ENCODE measurements around the gene ACAP3.

ACAP3 gene

DNA sequence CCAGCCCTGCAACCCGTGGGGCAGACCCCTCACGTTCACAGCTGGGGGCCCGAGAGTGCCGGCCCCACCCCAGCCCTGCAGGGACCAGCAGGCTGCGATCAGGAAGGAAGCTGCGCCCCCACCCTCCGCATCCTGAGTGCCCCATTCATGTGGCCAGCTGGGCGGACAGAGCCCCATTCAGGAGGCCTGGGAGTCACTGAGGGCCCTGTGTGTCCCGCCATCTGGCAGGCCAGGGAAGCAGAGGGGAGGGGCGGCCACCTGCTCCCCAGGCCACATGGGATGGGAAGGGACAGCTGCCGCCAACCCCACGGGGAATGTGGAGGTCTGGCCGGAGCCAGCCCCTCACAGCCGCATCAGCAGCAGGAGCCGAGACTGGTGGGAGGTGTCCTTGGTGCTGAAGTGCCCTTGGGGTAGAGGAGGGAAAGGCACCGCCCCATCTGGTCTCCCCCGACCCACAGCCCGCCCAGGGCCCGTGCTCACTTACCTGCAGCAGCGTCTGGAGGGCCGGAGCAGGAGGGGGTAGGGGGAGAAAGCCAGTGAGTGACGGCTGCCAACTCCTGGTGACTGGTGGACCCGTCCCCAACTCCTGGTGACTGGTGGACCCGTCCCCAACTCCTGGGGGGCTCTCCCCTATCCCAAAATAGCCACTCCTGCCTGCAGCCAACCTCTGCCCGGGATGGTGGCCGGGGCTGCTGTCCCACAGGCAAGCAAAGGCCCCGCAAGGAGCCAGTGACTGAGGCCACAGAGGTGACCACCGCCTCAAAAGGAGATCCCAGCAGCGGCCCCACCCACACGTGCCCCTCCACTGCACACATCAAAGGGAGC is 8.7 kb downstream of the ACAP3 start:
- DNase-seq = peak; percentile 60

DNA sequence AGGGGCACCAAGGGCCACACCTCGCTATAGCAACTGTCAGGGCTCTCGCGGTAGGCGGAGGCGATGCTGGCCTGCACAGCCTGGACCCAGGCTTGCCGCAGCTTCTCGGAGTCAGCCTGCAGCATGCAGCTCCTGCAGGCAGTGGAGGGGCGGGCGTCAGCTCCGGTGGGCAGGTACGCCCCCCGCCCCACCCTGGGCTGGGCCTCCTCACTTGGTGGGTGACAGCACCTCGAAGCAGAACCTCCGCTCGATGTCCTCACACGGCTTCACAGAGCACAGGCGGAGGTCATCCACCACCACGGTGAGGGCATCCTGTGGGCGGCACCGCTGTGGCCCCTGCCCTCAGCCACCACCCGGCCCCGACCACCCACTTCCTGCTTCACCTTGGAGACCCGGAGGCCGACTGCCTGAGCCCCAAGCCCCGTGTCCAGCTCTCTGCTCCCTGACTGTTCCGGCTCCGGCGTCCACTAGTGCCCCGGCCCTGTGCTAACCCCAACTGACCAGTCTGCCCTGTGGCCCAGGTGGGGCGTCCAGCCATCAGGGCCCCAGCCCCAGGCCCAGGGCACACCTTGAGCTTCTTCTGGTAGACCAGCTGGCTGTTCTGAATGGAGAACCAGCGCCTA is 9.8 kb downstream of the ACAP3 start:
- DNase-seq = no peak

DNA sequence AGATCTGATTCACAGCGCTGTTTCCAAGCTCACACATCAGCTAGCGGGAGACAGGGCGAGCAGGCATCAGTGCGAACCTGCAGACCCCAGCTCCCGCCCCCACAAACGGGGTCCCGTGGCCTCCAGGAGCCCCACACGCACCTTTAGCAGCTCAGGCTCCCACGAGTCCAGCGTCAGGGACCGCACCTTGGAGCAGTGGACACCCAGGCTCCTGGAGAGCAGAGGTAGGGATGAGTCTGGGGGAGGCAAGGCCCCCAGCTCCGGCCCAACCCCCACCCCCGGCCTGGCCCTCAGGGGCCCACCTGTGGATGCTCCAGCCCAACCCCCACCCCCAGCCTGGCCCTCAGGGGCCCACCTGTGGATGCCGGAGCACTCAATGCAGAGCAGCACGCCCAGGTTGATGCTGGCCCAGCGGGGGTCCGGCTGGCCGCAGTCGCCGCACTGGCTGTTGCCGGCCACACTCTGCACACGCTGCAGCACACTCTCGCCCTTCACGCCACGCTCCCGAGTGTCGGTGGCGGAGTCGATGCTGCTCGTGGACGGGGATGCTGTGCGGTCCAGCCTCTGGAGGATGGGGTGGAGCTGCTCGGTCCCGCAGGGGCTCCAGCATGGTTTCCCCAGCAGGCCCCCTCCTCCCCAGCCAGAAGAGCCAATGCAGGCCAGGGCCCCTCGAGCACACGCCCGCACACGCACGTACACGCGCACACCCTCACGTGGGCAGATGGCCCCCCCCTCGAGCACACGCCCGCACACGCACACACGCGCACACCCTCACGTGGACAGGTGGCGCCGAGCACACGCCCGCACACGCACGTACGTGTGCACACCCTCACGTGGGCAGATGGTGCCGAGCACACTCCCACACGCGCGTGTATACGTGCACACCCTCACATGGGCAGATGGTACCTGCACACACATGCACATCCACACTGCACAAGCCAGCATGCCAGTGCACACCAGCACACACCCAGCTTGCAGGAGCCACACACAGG is 11.4 kb downstream of the ACAP3 start:
- DNase-seq = no peak

DNA sequence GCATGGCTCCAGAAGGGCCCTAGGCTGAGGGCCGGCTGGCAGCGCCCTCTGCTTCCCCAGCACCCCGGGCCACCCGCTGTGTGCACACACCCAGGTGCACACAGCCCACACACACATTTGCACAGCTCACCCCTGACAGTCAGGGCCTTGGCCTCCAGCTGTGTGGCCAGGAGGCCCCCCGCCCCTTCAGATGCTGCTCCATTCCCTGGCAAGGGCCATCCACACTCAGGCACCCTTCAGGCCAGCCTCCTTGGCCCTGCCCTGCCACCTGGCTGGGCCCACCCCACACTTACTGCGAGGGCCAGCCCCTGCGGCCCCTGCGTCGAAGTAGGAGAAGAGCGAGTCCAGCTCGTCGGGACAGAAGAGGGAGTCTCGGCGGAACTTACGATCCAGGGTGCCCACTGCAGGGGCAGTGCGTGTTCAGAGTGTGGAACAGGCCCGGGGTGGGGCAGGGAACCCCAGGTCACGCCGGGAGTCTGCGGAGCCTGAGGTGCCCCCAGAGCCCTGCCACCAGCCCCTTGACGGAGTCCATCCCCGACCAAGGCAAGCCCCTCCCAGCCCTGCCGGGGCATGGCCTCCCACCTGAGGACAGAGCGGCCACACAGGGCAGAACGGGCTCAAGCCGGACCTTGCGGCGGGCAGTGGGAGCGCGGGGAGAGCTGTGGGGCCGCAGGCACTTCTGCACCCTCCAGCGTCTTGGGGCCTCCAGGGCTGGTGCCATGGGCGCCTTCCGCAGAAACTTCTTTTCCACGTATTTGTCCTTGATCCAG is 12.4 kb downstream of the ACAP3 start:
- no peak for DNase-seq

DNA sequence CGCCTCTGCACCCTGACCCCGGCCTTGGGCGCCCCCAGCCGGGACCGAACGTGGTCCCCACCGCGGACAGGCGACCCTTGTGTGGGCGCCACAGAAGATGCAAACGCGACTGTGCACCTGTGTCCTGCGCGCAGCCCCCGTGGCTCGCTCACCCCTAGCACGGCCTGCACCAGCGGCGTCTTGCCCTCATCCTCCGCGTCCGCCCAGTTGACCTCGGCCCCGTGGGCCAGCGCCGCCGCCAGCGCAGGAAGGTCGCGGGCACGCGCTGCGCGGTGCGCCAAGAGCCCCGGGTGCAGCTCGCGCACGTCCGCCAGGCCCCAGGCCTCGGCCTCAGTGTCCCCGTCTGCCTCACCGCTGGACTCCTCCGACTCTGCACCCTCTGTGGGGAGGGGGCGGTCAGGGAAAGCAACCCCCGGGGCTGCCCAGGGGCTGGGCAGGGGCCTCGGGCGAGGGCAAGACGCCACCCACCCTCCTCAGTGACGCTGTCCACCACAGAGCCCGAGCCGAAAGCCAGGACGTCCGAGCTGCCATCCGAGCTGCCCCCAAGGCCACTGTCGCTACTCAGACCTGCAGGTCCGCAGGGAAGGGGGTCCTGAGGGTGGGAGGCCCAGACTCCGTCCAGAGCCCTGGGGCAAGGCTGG is 13.4 kb downstream of the ACAP3 start:
- no peak for DNase-seq

DNA sequence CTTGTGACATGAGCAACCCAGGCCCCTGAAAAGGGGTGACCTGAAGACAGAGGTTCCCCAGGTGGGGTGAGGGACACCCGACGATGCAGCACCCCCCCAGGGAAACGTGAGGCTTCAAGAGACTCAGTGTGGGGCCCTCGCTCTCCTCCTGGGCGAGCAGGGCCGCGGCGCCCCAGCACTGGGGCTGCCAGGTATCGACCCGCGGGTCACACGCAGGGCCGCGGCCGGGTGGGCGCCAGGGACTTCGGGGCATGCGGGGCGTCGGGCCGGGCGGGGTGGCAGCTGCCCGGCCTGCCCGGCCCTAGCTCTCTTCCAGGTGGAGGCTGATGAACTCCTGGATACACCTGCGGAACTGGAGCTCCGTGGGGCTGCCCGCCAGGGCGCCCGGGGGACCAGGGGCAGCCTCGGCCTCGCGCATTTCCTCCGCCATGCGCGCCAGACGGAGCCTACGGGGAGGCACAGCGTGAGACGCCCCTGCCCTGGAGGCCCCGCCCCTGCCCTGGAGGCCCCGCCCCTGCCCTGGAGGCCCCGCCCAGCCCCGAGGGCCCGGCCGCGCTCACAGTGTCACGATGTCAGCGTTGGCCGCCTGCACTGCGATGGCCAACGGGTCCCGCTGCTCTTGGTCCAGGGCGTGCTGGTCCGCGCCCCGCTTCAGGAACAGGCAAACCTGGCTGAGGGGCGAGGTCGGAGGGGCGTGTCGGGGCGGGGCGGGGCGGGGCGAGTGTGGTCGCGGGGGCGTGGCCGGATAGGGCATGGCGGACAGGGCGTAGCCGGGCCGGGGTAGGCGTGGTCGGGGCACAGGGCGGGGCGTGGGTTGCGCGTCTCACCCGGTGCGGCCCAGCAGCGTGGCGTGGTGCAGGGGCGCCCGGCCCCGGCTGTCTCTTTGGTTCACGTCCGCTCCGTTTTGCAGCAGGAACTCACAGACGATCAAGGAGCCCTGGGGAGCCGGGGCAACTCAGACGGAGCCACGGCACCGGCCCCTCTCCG is 14.2 kb downstream of the ACAP3 start:
- DNase-seq = no peak

DNA sequence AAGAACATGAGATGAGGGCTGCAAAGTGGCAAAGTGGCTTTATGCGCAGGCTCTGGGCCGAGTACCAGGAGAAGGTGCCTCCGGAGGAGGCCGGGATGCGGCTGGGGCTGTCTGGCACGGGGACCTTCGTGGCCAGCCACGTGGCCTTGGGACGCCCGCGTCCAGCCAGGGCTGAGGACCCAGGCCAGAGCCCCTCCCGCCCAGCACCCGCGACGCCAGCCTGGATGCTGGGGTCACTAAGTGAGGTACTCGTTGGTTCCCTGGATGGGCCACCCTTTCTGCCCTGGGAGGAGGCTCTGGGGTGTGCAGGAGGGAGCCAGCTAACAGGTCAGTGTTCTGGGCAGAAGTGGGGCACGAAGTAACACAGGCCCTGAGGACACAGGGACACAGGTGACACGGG is 14.9 kb downstream of the ACAP3 start:
- no peak for DNase-seq

DNA sequence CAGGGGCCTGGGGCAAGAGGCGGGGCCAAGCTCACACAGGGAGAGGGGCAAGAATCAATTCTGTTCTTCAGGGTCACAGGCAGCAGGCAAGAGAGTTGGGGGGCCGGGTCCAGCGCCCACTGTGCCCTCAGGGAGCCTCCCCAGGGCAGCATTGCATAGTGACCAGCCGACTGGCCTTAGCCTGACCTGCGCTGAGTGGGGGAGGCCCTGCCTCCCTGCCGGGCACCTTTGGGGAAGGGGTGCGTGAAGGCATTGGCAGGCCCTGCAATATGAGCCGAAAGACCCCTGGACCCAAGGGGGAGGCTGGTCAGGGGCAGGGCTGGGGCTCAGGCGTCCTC is 15.3 kb downstream of the ACAP3 start:
- no peak for DNase-seq

DNA sequence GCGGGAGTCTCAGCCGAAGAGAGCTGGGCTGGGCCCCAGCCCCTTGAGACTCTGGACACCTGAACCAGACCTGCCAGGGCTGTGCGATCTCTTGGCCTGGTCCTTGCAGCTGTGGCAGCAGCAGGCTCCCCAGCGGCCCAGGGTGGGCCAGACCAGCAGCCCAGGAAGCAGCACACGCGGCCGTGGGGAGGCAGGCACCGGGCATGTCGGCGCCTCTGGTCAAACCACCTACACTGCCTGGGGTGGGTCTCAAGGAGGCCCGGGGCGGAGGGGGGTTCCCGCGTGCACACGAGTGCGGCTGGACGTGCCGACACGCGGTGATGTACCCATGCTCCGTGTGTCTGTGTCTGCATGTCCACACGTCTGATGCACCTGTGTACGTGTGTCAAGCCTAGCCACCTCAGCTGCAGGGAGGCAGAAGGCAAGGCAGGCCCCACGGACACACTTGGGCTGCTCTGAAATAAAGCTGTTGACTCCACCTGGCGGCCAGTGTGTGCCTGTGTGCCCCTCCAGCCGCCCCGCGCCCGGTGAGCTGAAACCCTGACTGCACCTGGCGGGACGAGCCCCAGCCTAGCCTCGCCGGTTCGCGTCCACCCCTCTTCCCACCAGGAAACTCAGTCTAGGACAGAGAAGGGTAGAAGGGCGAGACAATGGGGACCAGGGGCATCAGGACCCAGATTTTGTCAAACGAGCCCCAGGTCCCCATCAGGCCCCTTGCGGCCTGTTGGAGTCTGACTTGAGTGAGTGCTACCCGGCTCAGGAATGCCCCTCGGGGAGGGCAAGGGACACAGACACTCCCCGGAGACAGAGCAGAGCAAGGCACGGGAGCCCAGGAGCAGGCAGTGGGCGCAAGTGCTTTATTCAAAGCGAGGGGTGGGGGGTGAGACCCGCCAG is 15.9 kb downstream of the ACAP3 start:
- peak; percentile 46 for DNase-seq

DNA sequence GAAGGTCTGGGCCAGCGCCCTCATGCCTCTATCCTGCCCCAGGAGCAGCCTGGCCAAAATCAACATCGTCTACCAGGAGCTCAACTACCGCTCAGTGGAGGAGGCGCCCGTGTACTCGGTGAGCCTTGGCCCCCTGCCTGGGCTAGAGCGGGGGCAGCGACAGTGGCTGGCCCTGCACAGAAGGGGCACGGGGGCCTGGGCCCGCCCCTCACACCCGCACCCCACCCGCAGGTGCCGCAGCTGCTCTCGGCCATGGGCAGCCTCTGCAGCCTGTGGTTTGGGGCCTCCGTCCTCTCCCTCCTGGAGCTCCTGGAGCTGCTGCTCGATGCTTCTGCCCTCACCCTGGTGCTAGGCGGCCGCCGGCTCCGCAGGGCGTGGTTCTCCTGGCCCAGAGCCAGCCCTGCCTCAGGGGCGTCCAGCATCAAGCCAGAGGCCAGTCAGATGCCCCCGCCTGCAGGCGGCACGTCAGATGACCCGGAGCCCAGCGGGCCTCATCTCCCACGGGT is 16.7 kb downstream of the ACAP3 start:
- no peak for DNase-seq

DNA sequence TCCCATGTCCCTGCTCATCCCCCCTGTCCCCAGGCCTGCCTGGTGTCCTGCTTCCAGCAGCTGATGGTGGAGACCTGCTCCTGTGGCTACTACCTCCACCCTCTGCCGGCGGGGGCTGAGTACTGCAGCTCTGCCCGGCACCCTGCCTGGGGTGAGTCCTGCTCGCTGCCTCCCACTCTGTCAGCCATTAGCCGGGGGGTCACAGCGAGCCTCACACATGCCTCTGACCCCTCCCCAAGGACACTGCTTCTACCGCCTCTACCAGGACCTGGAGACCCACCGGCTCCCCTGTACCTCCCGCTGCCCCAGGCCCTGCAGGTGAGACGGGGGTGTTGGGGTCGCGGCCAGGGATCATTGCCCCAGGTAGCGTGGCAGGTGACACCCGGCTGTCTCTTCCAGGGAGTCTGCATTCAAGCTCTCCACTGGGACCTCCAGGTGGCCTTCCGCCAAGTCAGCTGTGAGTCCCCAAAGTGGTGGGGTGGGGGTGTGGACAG is 17.4 kb downstream of the ACAP3 start:
- no peak for DNase-seq

DNA sequence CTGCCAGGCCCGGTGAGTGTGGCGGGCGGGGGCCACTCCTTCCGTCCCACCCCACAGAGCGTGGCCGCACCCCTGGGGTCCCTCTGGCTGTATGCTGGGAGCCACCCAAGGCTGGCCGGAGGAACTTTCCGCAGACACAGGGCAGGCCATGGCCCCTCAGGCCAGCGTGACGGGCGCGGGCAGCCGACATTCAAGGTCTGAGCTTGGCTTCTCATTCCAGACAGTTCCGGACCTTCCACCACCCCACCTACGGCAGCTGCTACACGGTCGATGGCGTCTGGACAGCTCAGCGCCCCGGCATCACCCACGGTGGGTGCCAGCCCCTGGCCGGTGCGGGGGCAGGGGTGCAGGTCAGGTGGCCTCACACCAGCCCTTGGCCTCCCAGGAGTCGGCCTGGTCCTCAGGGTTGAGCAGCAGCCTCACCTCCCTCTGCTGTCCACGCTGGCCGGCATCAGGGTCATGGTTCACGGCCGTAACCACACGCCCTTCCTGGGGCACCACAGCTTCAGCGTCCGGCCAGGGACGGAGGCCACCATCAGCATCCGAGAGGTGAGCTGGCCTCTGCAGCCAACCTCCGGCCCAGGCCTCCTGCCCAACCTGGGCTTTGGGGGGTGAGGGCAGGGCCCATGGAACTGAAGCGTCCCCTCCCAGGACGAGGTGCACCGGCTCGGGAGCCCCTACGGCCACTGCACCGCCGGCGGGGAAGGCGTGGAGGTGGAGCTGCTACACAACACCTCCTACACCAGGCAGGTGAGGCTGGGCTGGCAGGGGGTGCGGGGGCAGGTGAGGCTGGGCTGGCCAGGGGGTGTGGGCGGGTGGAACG is 20.2 kb downstream of the ACAP3 start:
- DNase-seq = no peak

DNA sequence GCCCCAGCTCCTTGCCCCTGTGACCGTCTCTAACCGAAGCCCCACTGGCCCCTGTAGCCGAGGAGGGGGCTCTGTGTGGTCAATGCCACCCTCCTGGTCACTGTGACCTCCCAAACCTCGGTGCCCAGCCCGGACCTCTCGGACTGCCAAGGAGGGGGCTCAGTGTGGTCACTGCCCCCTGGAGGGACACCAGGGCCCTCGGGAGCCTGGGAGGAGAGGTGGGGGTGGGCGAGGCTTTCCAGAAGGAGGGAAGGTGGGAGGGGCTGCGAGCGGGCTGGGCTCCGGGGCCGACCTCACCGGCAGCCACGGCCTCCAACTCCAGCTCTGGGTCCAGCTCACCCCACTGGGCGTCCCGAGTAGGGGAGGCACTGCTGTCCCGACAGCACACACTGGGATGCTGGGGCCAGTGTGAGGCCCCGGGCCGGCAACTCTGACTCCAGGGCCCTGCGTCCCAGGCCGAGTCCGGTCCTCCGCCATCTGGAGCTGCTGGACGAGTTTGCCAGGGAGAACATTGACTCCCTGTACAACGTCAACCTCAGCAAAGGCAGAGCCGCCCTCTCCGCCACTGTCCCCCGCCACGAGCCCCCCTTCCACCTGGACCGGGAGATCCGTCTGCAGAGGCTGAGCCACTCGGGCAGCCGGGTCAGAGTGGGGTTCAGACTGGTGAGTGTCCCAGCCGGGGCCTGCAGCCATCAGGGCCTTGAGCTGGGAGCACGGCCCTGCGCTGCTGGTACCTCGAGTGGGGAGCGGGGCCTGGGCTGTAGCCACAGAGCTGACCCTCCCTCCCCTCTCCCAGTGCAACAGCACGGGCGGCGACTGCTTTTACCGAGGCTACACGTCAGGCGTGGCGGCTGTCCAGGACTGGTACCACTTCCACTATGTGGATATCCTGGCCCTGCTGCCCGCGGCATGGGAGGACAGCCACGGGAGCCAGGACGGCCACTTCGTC is 21.1 kb downstream of the ACAP3 start:
- DNase-seq = no peak

DNA sequence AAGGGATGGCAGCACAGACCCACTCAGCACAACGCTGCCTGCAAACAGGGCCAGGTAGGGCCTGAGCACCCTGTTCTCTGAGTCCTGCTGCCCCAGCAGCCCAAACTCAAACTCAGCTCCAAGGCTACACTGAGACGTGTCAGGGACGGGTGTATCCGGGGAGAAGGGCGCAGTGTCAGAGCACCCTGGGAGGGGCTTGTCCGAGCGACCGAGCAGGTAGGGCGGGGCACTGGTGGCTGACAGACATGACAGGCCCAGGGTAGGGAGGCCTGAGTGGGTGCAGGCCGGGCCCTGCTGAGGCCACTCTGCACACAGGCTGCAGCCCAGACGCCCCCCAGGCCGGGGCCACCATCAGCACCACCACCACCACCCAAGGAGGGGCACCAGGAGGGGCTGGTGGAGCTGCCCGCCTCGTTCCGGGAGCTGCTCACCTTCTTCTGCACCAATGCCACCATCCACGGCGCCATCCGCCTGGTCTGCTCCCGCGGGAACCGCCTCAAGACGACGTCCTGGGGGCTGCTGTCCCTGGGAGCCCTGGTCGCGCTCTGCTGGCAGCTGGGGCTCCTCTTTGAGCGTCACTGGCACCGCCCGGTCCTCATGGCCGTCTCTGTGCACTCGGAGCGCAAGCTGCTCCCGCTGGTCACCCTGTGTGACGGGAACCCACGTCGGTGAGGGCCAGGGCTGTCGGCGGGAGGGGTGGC is 22.0 kb downstream of the ACAP3 start:
- no peak for DNase-seq

DNA sequence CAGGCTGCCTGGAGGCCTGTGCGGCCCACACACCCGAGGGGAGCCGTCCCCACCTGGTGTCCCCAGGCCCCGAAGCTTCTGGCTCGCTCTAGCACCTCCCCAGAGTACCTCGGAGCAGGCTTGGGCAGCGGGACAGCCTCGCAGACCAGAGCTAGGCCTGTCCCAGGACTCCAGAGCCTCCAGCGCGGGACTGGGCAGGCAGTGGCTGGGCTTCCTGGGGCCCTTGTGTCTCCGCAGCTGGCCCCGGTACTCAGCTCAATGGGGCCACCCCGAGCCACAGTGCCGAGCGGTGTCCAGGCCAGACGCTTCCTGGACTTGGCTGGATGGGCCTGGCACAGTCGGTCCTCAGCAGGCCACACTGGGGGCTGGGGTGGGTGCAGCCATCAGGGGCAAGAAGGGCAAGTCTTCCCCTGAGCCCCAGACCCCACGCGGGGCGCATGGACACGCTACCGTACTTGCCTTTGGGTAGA is 22.6 kb downstream of the ACAP3 start:
- DNase-seq = no peak
